Astrocyte of the cerebellum (primary cell): ENCODE measurements around the gene CHD3.
"Not testable (repeated sequence)": the region's sequence is repeated elsewhere in the genome, so short reads cannot be mapped to it uniquely, and the experiment has no call there.

Experiments
- DNase-seq: peaks from one replicate; pipeline ENCODE4 v3.0.0-alpha.2; 2011; ENCODE audit warnings: low read depth
- H3K4me3 ChIP-seq: 2 replicates; pipeline ENCODE4 v1.5.1; 2011; ENCODE audit warnings: mild to moderate bottlenecking, low read depth, low read length, moderate library complexity
- in situ Hi-C: cut with HindIII; loops from 2 replicates; pipeline ENCODE4 v1.10.0; 2017; ENCODE audit warnings: low sequenced_read_pairs
- TF ChIP-seq, protein P1 (sequence below): IDR thresholded peaks from 2 replicates; pipeline ENCODE4 v1.5.1; 2012; ENCODE audit warnings: low read length, low read depth, moderate library complexity, mild to moderate bottlenecking; ENCODE audit errors: missing control alignments

CHD3 gene

DNA sequence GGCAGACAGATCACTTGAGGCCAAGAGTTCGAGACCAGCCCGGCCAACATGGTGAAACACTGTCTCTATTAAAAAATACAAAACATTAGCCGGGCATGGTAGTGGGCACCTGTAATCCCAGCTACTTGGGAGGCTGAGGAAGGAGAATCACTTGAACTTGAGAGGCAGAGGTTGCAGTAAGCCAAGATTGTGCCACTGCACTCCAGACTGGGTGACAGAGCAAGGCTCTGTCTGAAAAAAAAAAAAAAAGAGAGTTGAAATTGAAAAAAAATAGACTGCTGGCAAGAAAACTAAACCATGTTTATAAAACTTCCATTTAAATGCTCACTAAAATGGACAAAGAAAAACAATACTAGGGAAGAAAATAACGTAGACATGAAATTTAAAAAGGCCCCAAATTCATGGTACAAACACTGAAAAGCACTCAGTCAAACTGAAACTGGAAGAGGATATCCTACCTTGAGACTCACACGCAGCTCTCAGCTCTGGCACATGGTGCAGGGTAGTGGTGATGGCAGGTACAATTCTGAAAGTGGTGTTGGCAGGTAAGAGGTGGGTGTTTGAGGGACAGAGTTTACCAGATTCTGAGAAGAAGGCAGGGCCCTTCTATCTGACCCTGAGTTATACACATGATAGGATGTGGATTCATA, 62.7 kb downstream of the CHD3 start:
- TF ChIP-seq, protein P1, sequence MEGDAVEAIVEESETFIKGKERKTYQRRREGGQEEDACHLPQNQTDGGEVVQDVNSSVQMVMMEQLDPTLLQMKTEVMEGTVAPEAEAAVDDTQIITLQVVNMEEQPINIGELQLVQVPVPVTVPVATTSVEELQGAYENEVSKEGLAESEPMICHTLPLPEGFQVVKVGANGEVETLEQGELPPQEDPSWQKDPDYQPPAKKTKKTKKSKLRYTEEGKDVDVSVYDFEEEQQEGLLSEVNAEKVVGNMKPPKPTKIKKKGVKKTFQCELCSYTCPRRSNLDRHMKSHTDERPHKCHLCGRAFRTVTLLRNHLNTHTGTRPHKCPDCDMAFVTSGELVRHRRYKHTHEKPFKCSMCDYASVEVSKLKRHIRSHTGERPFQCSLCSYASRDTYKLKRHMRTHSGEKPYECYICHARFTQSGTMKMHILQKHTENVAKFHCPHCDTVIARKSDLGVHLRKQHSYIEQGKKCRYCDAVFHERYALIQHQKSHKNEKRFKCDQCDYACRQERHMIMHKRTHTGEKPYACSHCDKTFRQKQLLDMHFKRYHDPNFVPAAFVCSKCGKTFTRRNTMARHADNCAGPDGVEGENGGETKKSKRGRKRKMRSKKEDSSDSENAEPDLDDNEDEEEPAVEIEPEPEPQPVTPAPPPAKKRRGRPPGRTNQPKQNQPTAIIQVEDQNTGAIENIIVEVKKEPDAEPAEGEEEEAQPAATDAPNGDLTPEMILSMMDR: no peak
- H3K4me3 ChIP-seq: no peak overlapping the region
- DNase-seq: no peak
- in situ Hi-C loops: no loop called here

DNA sequence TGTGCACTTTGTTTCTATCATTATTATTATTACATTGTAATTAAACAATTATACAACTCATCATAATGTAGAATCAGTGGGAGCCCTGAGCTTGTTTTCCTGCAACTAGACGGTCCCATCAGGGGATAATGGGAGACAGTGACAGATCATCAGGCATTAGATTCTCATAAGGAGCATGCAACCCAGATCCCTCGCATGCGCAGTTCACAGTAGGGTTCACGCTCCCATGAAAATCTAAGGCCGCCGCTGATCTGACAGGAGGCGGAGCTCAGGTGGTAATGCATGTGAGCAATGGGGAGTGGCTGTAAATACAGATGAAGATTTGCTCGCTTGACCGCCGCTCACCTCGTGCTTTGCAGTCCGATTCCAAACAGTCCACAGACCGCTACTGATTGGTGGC, 64.7 kb downstream of the CHD3 start:
- in situ Hi-C loops, DNase-seq: not testable (repeated sequence)

DNA sequence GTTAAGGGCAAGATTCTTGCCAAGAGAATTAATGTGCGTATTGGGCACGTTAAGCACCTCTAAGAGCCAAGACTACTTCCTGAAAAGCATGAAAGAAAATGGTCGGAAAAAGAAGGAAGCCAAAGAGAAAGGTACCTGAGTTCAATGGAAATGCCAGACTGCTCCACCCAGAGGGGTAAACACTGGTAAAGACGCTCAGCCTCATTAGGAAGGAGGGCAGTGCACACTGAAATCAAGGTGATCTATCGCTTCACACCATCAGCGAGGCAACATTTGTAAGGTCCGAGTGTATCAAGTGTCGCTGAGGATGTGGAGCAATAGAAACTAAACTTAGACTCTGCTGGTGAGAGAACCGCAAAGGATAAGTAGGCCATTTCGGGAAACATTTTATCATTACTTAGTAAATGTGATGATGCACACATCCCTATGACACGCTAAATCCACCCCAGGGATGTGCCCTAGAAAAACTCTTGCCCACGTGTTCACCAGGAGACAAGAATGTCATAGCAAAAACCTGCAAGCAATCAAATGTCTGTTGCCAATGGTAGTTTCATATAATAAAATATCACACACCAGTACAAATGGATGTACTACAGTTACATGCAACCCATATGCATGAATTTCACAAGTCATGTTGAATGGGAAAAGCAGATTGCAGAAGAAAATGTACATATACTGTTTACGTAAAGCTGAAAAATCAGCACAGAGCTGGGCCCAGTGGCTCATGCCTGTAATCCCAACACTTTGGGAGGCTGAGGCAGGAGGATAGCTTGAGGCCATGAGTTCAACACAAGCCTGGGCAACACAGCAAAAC, 67.0 kb downstream of the CHD3 start:
- TF ChIP-seq, protein P1: no peak
- no peak overlapping the region for H3K4me3 ChIP-seq
- DNase-seq: no peak
- in situ Hi-C loops: no loop called here

More for the DNA sequence above, 64.7 kb downstream of the CHD3 start:
- H3K4me3 ChIP-seq: not testable (repeated sequence)

DNA sequence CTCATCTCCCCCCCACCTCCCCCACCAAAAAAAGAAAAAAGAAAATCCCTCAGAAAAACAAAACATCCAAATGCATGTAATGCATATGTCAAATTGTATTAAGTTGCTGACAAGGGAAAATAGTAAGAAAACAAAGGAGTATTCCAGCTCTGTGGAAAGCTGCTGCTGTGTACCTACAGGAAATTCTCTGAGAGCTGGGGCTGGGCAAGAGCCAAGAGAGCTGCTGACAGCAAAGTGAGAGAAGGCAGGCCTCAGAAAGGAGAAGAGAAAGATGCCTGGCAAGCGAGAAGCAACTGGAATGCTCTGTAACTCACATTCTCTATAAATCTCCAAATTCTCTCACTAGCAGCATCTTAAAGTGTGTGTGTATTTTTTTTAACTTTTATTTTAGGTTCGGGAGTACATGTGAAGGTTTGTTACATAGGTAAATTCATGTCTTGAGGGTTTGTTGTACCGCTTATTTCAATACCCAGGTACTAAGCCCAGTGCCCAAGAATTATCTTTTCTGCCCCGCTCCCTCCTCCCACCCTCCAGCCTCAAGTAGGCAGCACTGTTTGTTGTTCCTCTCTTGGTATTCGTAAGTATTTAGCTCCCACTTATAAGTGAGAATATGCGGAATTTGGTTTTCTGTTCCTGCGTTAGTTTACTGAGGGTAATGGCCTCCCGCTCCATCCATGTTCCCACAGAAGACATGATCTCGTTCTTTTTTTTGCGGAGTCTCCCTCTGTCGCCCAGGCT, 67.8 kb downstream of the CHD3 start:
- in situ Hi-C loops: no loop called here
- no peak for DNase-seq
- H3K4me3 ChIP-seq: no peak overlapping the region
- TF ChIP-seq, protein P1: no peak

DNA sequence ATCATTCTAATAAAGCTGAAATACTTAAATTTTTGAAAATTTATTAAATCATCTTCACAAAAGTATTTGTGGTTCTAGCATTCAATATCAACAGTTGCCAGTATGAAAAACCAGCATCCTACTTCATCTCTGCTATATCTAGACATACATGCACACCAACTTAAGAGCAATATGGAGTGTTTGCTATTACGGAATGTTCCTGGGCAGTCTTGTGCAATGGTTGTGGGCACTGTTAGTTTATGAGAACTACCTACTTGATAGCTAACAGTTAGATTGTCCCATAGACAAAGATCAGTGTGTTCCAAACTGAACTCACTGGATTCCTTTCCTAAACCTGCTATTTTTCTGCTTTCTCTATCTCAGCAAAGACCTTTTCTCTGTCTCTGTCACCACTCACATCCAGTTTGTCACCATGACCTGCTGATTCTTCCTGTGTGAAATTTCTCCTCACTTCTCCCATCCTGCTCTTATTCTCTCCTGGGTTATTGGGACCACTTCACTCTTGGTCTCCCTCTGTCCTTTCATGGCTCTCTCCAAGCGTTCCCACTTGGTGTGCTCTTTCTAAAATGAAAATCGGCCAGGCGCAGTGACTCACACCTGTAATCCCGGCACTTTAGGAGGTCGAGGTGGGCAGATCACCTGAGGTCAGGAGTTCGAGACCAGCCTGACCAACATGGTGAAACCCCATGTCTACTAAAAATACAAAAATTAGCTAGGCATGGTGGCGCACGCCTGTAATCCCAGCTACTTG, 71.1 kb downstream of the CHD3 start:
- in situ Hi-C loops: no loop called here
- no peak overlapping the region for H3K4me3 ChIP-seq
- no peak for DNase-seq
- TF ChIP-seq, protein P1: no peak

DNA sequence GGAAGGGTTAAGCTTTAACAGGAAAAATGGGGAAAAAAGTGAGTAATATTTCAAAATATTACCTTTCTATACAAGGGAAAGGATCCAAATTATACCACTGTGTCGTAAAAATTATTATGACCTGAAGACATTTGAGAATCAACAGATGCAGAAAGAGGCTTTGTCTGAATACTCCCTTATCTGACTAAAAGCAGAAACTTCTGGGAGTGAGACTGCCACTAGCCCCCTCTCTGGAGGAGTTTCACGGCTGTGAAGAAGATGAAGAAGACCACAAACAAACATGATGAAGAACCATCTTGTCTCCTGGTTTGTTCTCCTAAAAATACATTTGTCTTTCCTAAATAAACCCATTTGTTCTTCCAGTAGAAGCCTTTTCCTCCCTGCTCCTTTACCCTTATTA, 72.8 kb downstream of the CHD3 start:
- no peak overlapping the region for H3K4me3 ChIP-seq
- no peak for DNase-seq
- in situ Hi-C loops: no loop called here
- TF ChIP-seq, protein P1: no peak
